Endothelial cell (in vitro differentiated cells): Measurements from ENCODE around the gene NFKBIB. TPM values are rescaled to one million over a fixed set of nuclear protein-coding genes. Genes with fewer than 3 reads are reported as not detected.
"Not testable (repeated sequence)": the region's sequence is repeated elsewhere in the genome, so short reads cannot be mapped to it uniquely, and the experiment has no call there.

ENCODE experiments used
- DNase-seq: peaks from one replicate; pipeline ENCODE4 v3.0.0; 2021; ENCODE audit warnings: low spot score
- H3K27ac Mint-ChIP-seq: one replicate; pipeline ENCODE4 v1.8.0; 2021; ENCODE audit warnings: mixed read lengths, inconsistent platforms; ENCODE audit not compliant: unreplicated experiment
- H3K27me3 Mint-ChIP-seq: one replicate; pipeline ENCODE4 v1.8.0; 2021; ENCODE audit warnings: mild to moderate bottlenecking, moderate library complexity, mixed read lengths, inconsistent platforms; ENCODE audit not compliant: unreplicated experiment
- H3K36me3 Mint-ChIP-seq: one replicate; pipeline ENCODE4 v1.8.0; 2021; ENCODE audit warnings: mild to moderate bottlenecking, low read depth, mixed read lengths, inconsistent platforms; ENCODE audit not compliant: unreplicated experiment
- H3K4me1 Mint-ChIP-seq: one replicate; pipeline ENCODE4 v1.8.0; 2021; ENCODE audit warnings: mild to moderate bottlenecking, mixed read lengths, inconsistent platforms; ENCODE audit not compliant: unreplicated experiment
- H3K4me3 Mint-ChIP-seq: one replicate; pipeline ENCODE4 v1.8.0; 2021; ENCODE audit warnings: mild to moderate bottlenecking, mixed read lengths, inconsistent platforms; ENCODE audit not compliant: unreplicated experiment
- H3K9me3 Mint-ChIP-seq: one replicate; pipeline ENCODE4 v1.8.0; 2021; ENCODE audit warnings: mixed read lengths, inconsistent platforms; ENCODE audit not compliant: unreplicated experiment
- CTCF ChIP-seq: fragments of 200-600 bp; sonication (generic); IDR thresholded peaks from one replicate; pipeline ENCODE4 v1.5.0; 2021; ENCODE audit warnings: antibody characterized with exemption; ENCODE audit not compliant: unreplicated experiment
- total RNA-seq: library from RNA; stranded (reverse); fragmentation: NEBNext Ultra II Directional; extraction: Animal tissue kit (Norgen Biotek cat#: 25700); gene quantifications from one replicate; pipeline ENCODE4 v1.2.1, GENCODE V29; 2021; ENCODE audit not compliant: unreplicated experiment

The NFKBIB gene
- total RNA-seq, 1 donor from 2014 or later: 16.9 TPM

GRCh38 chr19:38883286-38883685, 16.5 kb upstream of the NFKBIB start:
- TF ChIP-seq CTCF: no peak
- Mint-ChIP-seq H3K36me3 (peaks cover 7% of the 10 kb centered on the region), H3K4me3 (no peak overlapping the region), H3K4me1 (peaks cover 6% of the 10 kb centered on the region), H3K9me3 (no peaks in the 10 kb centered on the region), H3K27ac (no peak overlapping the region), H3K27me3 (peaks cover 2% of the 10 kb centered on the region)
- DNase-seq: no peak

- DNase-seq, H3K4me1 Mint-ChIP-seq, H3K9me3 Mint-ChIP-seq, H3K27ac Mint-ChIP-seq, H3K36me3 Mint-ChIP-seq, H3K27me3 Mint-ChIP-seq, H3K4me3 Mint-ChIP-seq: not testable (repeated sequence)
Measured at GRCh38 chr19:38884691-38885090, 15.1 kb upstream of the NFKBIB start.

GRCh38 chr19:38888876-38889275, 10.9 kb upstream of the NFKBIB start:
- TF ChIP-seq CTCF: no peak
- H3K9me3 Mint-ChIP-seq: no peaks in the 10 kb centered on the region
- peaks cover 2% of the 10 kb centered on the region for H3K27me3 Mint-ChIP-seq
- H3K4me1 Mint-ChIP-seq: no peaks in the 10 kb centered on the region
- DNase-seq: no peak
- no peak overlapping the region for H3K27ac Mint-ChIP-seq
- peaks cover 7% of the 10 kb centered on the region for H3K36me3 Mint-ChIP-seq
- H3K4me3 Mint-ChIP-seq: no peak overlapping the region

- TF ChIP-seq CTCF: no peak
- Mint-ChIP-seq H3K27me3 (peaks cover 5% of the 10 kb centered on the region), H3K4me1 (no peaks in the 10 kb centered on the region), H3K36me3 (peaks cover 10% of the 10 kb centered on the region), H3K4me3 (no peak overlapping the region), H3K9me3 (no peaks in the 10 kb centered on the region), H3K27ac (no peak overlapping the region)
- DNase-seq: no peak
Measured at GRCh38 chr19:38889803-38890202, 10.0 kb upstream of the NFKBIB start.

- Mint-ChIP-seq H3K9me3 (no peaks in the 10 kb centered on the region), H3K4me3 (no peak overlapping the region), H3K4me1 (no peaks in the 10 kb centered on the region), H3K27me3 (peaks cover 6% of the 10 kb centered on the region), H3K36me3 (peaks cover 11% of the 10 kb centered on the region), H3K27ac (no peak overlapping the region)
- no peak for DNase-seq
- no peak for TF ChIP-seq CTCF
Measured at GRCh38 chr19:38890686-38891085, 9.1 kb upstream of the NFKBIB start.

- no peaks in the 10 kb centered on the region for H3K4me1 Mint-ChIP-seq
- H3K36me3 Mint-ChIP-seq: peaks cover 11% of the 10 kb centered on the region
- no peak for TF ChIP-seq CTCF
- no peaks in the 10 kb centered on the region for H3K9me3 Mint-ChIP-seq
- H3K27ac Mint-ChIP-seq: no peak overlapping the region
- H3K27me3 Mint-ChIP-seq: peaks cover 3% of the 10 kb centered on the region
- no peak overlapping the region for H3K4me3 Mint-ChIP-seq
- no peak for DNase-seq
Measured at GRCh38 chr19:38891771-38892170, 8.0 kb upstream of the NFKBIB start.
